Measurements from ENCODE around the gene ANKRD34C. TPM values are rescaled to one million over a fixed set of nuclear protein-coding genes. Genes with fewer than 3 reads are reported as not detected.
"Not testable (repeated sequence)": the region's sequence is repeated elsewhere in the genome, so short reads cannot be mapped to it uniquely, and the experiment has no call there.

Gene ANKRD34C
- total RNA-seq, 1 donor from 2014 or later, result not detected

- TF ChIP-seq CTCF (IDR thresholded peaks at IDR 0.05), result no peak
- DNase-seq (no peak), ATAC-seq (no peak)
- no peaks in the 10 kb centered on the region for H3K9me3 ChIP-seq
- H3K36me3 ChIP-seq, result peaks cover 52% of the 10 kb centered on the region
- H3K4me3 ChIP-seq, result no peak overlapping the region
- H3K27ac ChIP-seq, result no peak overlapping the region
- intact Hi-C loops (cut with DNase I), result no loop called here
- H3K27me3 ChIP-seq, result no peaks in the 10 kb centered on the region
- H3K4me1 ChIP-seq, result peaks cover 8% of the 10 kb centered on the region
Observed at GRCh38 chr15:79316864-79317263, 34.3 kb downstream of the ANKRD34C start.

- H3K36me3 ChIP-seq, result peaks cover 53% of the 10 kb centered on the region
- intact Hi-C loops (cut with DNase I); DNase-seq; ATAC-seq; H3K4me1 ChIP-seq; H3K4me3 ChIP-seq; H3K9me3 ChIP-seq; H3K27ac ChIP-seq; H3K27me3 ChIP-seq: not testable (repeated sequence)
Observed at GRCh38 chr15:79319973-79320372, 37.5 kb downstream of the ANKRD34C start.

GRCh38 chr15:79321876-79322275 lies 39.4 kb downstream of the ANKRD34C start:
- H3K4me1 ChIP-seq, result no peaks in the 10 kb centered on the region
- no peaks in the 10 kb centered on the region for H3K27me3 ChIP-seq
- TF ChIP-seq CTCF (IDR thresholded peaks at IDR 0.05), result no peak
- H3K9me3 ChIP-seq, result no peaks in the 10 kb centered on the region
- no peak overlapping the region for H3K4me3 ChIP-seq
- intact Hi-C loops (cut with DNase I), result no loop called here
- ATAC-seq, result no peak
- H3K36me3 ChIP-seq, result peaks cover 34% of the 10 kb centered on the region
- H3K27ac ChIP-seq, result no peak overlapping the region
- no peak for DNase-seq

GRCh38 chr15:79322306-79322705 lies 39.8 kb downstream of the ANKRD34C start:
- no peaks in the 10 kb centered on the region for H3K9me3 ChIP-seq
- no peak for DNase-seq
- no peaks in the 10 kb centered on the region for H3K27me3 ChIP-seq
- no peak overlapping the region for H3K4me3 ChIP-seq
- peaks cover 30% of the 10 kb centered on the region for H3K36me3 ChIP-seq
- TF ChIP-seq CTCF (IDR thresholded peaks at IDR 0.05), result no peak
- no peaks in the 10 kb centered on the region for H3K4me1 ChIP-seq
- intact Hi-C loops (cut with DNase I), result no loop called here
- no peak overlapping the region for H3K27ac ChIP-seq
- ATAC-seq, result no peak

GRCh38 chr15:79322945-79323344 lies 40.4 kb downstream of the ANKRD34C start:
- no peaks in the 10 kb centered on the region for H3K4me1 ChIP-seq
- no peak overlapping the region for H3K4me3 ChIP-seq
- H3K27me3 ChIP-seq, result no peaks in the 10 kb centered on the region
- H3K9me3 ChIP-seq, result no peaks in the 10 kb centered on the region
- no peak for DNase-seq
- no peak for TF ChIP-seq CTCF (IDR thresholded peaks at IDR 0.05)
- no peak for ATAC-seq
- no peak overlapping the region for H3K27ac ChIP-seq
- intact Hi-C loops (cut with DNase I), result no loop called here
- H3K36me3 ChIP-seq, result peaks cover 23% of the 10 kb centered on the region

GRCh38 chr15:79329171-79329611 lies 46.7 kb downstream of the ANKRD34C start:
- H3K4me3 ChIP-seq, result no peak overlapping the region
- intact Hi-C loops (cut with DNase I), result no loop called here
- no peaks in the 10 kb centered on the region for H3K27me3 ChIP-seq
- H3K36me3 ChIP-seq, result no peaks in the 10 kb centered on the region
- no peak for ATAC-seq
- H3K9me3 ChIP-seq, result no peaks in the 10 kb centered on the region
- no peak overlapping the region for H3K27ac ChIP-seq
- peaks cover 5% of the 10 kb centered on the region for H3K4me1 ChIP-seq
- TF ChIP-seq CTCF (IDR thresholded peaks at IDR 0.05), result no peak
- no peak for DNase-seq

Other genes with a start within 250 kb of the ANKRD34C start
- gene RASGRF1, start 191.9 kb upstream of the ANKRD34C start, total RNA-seq, result 105 TPM
- gene TMED3, start 28.4 kb downstream of the ANKRD34C start, total RNA-seq, result 45.6 TPM
- gene MINAR1, start 149.6 kb downstream of the ANKRD34C start, total RNA-seq, result 0.26 TPM